ENCODE results near the gene SOSTDC1.
"Not testable (repeated sequence)": the region's sequence is repeated elsewhere in the genome, so short reads cannot be mapped to it uniquely, and the experiment has no call there.

The SOSTDC1 gene, protein sequence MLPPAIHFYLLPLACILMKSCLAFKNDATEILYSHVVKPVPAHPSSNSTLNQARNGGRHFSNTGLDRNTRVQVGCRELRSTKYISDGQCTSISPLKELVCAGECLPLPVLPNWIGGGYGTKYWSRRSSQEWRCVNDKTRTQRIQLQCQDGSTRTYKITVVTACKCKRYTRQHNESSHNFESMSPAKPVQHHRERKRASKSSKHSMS

DNA sequence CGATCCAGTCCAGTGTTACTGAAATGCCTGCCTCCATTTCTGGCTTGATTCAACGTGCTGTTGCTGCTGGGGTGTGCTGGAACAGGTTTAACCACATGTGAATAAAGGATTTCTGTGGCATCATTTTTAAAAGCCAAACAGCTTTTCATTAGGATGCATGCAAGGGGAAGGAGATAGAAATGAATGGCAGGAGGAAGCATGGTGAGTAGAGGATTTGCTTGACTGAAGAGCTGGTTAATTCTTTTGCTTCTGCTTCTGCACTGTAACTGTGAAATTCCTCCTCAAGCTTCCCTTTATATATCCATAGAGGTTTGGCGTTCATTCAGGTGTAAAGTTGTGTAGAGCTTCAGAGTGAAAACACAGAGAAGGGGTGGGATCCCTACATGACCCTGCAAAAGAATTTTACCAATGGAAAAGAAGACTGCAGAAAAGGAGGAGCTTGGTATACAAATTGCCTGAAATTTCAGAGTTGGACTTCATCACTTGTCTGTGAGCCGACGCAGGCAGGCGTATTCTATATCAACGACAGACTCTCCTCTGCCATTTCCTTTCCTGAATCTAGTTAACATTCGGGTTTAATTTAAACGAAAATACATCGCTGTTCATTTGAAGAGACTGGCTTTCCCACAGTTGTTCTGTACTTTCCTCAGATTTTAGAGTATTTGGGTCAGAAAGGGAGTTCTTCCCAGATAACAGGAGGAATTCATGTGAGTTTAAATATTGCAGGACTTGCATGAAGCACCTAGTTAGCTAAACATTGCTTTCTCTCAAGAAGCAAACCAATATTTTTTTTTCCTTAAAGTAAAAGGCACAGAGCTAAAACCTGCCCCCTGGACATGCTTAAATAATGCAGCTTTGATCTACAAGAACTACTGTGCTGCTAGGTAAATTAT lies at the start of gene SOSTDC1:
Gene SOSTDC1 (minus strand): TSS at position 270 of the 893 bp plus-strand sequence. CDS start 70 bp downstream, at position 200.
- no peak for DNase-seq (ENCODE audit: low spot score)

DNA sequence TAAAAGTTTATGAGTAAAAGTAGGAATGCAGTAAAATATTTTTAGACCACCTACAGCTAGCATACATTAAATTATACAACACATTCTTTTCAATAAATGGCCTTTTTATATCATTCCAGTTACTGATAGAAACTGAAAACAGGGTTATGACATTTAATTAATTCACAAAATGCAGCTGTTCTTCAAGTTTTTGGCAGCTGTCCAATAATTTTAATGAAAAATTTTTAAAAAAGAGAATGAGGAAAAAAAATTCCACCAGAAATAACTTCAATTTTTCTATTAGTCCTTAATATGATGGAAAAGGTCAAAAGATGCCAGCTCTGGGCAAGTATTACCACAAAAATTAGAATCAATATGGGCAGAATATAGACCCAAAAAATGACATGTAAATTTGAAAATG lies 49.2 kb upstream of the SOSTDC1 start:
- no peak for DNase-seq (ENCODE audit: low spot score)

DNA sequence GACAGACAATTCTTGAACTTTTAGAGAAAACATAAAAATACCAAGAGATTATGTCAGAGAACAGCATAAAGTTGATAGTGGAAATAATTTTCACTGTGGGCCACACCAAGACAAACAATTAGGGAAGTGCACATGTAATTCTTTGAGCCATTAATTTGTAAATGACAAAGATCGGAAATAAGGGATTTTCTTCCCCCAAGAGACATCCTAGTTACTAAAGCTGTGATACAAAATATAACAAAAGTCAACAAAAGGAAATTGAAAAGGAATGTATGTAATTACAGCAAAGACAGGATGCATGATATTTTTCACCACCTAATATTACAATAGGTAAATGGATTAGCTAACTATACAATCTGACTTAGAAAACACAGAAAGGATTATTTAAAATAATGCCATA lies 48.7 kb upstream of the SOSTDC1 start:
- no peak for DNase-seq (ENCODE audit: low spot score)

DNA sequence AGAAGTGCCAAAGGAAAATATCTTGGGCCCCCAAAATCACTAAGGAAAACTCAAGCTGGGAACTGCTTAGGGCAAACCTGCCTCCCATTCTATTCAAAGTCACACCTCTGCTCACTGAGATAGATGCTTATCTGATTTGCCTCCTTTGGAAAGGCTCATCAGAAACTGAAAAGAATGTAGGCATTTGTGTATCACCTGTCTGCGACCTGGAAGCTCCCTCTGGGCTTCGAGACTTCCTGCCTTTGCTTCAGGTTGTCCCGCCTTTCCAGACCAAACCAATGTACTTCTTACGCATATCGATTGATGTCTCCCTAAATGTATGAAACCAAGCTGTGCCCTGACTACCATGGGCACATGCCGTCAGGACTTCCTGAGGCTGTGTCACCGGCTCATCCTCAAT lies 46.6 kb upstream of the SOSTDC1 start:
- DNase-seq (ENCODE audit: low spot score): no peak

DNA sequence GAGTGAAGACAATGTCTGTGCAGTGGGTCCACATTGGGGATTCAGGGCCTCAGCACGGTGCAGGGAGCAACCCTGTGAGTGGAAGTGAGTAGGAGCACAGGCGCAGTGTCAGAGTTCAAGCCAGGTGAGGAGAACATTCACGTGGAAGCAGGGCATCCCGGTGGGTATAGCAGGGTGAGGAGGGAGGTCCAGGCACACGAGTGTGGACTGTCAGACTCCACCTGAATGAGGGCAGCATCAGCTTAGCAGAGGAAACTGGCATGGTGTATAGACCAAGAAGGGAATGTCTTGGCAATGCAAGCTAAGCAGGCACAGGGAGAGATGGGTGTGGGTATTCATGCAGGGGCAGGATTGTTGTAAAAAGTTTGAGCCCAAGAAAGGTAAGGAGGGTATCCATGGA lies 45.8 kb upstream of the SOSTDC1 start:
- DNase-seq (ENCODE audit: low spot score): no peak

DNA sequence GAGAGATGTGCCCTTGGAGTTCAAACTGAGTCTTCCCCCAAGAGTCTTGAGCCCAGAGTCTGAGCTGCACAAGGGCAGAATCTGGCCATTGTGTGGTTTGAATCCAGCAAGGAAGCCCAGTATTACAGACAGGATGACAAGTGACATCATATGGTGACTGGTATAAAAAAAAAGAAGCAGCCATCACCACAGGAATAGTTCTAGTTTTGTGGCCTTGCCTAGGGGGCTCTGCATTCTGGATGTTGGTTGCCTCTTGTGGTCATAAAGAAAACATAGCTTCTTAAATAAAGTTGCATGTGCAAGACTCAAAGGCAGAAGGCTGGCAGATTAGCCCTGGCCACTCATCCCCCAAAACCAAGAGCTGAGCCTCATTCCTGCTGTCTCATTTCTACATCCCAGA lies 44.3 kb upstream of the SOSTDC1 start:
- DNase-seq (ENCODE audit: low spot score): no peak

DNA sequence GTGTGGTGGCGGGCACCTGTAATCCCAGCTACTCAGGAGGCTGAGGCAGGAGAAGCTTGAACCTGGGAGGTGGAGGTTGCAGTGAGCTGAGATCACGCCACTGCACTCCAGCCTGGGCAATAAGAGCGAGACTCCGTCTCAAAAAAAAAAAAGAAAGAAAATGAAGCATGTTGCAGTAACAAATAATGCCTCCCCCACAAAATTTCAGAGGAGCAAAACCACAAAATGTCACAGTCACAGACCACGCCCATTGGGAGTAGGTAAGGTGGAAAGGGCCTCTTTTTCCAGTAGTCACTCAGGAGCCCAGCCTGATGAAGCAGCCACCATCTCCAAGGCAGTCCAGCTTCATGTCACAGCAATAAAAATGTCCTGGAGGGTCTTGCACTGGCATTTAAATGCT lies 40.9 kb upstream of the SOSTDC1 start:
- not testable (repeated sequence) for DNase-seq (ENCODE audit: low spot score)

DNA sequence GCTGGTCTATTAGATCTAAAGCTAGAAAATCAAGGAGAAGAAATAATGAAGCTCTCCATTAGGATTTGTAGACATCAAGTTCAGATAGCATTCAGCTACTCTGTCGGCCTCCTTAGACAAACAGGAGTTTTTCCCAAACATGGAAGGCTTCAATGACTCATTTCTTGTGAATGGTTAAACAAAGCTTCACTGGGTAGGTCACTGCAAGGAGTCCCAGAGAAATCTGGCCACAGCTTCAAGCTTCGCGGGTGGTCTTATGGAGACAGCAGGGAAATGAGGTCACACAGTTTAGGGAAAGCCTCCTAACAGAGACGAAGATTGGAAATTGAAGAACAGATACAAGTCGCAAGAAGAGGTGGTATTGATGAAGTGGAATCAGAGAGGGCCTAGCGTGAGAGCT lies 38.5 kb upstream of the SOSTDC1 start:
- DNase-seq (ENCODE audit: low spot score): no peak

DNA sequence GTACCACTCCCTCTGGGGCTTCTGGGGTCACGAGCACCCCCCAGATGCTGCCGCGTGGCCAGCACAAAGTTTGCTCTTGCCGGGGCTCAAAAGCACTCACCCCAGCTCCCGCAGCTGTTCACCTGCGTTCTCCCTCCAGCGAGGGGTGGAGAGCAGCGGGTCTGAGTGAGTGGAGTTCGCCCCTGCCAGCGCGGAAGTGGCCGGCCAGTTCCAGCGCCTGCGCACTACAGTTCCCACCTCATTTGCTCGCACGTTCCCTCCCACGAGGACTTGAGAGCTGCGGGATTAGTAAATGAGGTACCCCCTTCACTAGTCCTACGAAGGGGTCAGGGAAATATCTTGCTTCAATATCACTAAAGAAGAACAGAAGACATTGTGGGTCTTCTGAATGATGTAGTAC lies 36.8 kb upstream of the SOSTDC1 start:
- DNase-seq (ENCODE audit: low spot score): no peak

DNA sequence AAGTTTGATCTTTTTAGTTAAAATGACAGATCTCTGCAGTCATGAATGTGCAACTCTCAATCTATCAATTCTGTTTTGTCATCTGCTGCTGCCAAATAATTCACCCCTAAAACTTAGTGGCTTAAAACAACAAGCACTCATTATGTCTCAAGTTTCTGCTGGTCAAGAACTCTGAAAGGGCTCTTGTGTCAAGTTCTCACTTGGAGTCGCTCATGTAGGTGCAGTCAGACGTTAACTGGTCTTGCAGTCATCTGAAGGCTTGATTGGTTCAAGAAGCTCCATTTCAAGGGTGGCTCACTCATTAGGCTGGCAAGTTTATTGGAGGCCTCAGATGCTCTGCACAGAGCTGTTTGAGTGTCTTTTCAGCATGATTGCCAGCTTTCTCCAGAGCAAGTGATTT lies 32.6 kb upstream of the SOSTDC1 start:
- DNase-seq (ENCODE audit: low spot score): no peak

DNA sequence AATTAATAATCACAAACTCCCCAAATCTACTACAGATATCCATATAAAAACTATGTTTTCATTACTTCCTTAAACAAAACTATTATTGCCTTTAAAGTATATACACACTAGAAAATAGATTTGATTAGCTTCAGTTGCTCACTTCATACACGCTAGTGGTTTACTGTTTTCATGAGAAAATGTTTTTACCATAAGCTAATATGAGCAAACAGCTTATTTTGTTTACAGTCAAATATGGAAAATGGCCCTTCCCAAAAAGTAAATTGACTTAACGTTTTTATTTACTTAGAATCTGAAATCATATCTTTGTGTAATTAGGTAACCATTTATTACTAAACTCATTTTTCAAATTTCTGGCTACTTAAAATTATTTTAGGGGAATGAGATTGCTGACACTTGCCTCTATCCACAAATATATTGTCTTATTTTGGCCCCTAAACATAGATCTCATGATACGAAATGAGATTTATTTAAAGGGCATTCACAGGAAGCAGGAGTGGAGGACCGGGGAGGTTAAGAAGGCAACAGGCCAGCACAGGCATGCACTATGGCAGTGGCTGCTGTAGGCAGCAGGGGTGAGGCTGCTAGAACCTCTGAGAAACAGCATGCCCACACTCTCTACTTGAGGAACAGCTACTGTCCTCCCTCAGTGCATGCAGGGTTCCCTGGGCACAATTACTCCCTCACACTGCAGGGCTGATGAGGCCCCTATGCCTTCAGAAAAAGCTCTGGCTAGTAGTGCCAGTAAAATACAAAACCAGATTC lies 29.6 kb upstream of the SOSTDC1 start:
- no peak for DNase-seq (ENCODE audit: low spot score)

DNA sequence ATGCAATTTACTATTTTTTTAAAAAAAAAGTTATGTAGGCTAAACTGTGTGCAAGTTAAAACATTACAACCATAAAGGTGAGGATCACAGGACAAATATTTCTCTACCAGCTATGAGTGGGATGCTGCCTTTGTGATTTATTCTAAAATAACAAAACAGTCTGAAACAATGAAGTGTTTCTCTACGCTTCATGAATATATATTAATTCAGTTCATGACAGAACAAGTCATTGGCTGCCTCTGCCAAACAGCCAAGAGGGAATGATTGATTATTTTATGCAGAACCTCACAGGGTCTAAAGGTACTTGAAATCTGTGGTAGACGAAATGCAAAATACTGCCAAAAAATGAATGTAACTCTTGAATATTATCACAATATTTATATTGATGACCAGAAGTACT lies 29.0 kb upstream of the SOSTDC1 start:
- no peak for DNase-seq (ENCODE audit: low spot score)

DNA sequence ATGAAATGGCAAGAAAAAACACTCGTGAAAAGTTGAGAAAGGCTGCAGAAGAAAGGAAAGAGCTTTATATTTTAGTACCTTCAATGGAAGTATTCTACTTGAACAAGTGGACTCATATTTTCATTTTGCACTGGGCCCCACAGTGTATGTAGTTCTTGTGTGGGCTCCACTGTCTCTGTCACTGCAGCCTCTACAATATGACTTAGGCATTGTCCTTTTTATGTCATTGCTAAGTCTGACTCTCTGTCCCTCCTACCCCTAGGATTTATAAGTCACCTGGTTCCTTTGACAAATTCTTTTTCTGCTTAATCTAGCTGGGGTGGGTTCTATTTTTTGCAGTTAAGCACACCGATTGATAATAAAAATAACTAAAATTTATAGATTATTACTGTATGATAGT lies 27.7 kb upstream of the SOSTDC1 start:
- DNase-seq (ENCODE audit: low spot score): no peak

DNA sequence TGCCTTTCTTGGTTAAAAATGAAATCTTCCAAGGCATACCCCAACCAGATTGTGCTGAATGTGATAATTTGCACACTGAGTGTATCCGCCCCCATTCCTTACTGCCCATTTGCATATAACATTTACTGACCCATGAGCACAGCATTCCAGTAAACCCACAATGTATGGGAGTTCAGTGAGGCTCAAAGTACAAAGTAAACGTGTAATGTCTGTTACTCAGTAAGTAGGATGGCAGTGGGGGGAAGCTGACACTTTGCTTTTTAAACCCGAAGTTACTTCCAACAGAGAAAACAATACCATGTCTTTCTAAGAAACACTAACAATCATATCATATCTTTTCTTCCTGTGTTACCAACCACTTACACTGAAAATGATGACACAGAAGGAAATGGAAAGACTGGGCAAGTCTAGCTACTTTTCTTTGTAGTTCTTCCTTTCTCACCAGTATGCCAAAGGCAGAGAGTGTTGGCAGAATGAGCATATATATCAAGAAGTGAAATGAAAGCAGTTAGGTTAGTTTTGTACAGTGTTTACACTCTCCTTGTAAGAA lies 27.1 kb upstream of the SOSTDC1 start:
- no peak for DNase-seq (ENCODE audit: low spot score)

DNA sequence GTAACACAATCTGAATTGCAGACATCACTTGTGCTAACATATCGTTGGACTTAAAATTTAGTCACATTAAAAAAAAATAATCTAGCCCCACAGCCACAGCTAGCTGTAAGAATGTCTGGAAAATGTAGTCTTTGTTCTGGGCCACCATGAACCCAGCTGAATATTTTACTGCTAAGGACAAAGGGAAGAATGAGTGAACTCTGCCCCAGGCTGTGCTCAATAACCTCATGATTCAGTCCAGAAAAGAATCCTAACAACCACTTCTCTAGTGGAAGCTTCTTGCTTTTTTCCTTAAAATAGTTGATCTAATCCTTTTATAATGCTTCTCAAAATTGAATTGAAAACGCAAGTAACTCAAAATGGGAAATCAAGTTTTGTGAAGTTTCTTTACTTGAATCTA lies 25.6 kb upstream of the SOSTDC1 start:
- no peak for DNase-seq (ENCODE audit: low spot score)

DNA sequence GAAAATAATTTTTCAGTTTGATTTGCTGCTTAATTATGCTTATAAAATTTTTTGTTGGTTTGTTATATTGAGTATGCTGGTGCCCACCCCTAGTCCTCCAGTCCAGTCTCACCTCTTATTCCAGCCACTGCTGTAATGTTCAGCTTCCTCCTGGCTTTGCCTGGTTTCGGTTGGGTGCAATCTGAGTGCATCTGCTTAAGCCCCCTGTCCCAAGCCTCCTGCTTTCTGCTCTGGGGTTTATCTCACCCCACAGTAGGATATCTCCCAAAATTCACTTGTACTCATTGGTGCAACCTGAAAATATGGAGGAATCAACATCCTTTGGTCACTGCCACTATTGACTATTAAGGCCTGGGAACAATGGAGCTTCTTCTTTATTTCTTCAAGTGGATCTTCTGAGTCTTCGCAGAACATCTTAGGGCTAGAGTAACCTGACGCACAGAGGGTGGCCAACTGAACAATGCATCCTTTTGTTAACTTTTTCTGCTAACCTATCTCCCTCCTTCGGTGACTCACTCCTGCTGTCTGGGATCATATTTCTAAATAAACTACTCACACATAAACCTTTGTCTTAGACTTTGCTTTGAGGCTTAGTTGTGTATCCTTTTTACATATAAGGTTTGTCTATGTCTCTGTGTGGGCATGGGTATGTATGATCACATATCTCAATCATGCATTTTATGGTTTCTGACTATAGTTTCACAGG lies 19.1 kb upstream of the SOSTDC1 start:
- no peak for DNase-seq (ENCODE audit: low spot score)

DNA sequence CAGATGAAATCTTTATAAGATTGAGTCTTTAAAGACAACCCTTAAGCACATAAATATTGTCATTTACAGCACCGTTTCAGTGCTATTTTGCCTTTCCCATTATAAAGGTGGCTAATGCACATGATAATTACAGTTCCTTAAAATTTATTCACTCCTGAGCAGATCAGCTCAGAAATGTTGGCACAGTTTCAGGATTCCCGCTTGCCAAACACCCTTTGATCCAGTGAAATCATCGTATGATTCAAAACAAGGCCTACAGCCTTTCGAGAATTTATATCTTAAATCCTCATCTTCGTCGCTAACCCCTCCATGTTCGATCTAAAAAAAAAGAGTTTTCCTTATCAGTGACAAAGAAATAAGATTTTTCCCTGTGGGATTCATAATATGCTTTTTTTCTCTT lies 14.1 kb upstream of the SOSTDC1 start:
- DNase-seq (ENCODE audit: low spot score): no peak

DNA sequence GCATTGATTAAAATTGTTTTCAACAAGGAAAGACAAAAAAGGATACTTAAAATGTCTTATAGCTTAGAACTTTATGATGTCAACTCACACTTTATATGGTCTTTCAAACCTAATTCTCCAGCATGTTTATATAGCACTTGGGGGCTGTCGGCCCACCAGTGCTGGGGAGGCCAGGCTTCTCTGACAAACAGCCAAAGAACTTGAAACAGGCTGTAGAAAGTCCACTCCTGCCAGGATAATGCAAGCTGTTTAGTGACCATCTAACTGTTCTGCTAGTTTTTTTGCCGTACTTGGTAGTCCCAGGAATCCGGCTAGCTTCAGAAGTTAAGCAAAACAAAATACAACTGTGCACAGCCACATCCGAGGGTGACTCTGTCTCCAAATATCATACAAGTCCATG lies 13.6 kb upstream of the SOSTDC1 start:
- no peak for DNase-seq (ENCODE audit: low spot score)

DNA sequence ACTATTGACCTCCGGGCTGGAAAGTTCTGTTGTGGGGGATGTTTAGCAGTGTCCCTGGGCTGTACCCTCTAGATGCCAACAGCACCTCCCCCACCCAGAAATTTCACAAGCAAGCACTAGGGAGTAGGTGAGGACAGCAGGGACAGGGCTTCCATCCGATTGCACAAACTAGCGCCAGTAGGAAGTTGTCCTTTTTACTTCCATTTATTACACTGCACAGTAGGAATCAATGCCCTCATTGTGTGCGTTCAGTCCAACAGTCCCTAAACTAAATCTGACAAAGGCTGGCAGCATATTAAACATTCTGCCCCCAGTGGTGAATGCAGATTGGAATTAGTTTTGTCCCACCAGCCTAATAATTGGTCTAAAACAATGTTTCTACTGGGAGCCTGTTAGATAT lies 6.4 kb upstream of the SOSTDC1 start:
- DNase-seq (ENCODE audit: low spot score): no peak

DNA sequence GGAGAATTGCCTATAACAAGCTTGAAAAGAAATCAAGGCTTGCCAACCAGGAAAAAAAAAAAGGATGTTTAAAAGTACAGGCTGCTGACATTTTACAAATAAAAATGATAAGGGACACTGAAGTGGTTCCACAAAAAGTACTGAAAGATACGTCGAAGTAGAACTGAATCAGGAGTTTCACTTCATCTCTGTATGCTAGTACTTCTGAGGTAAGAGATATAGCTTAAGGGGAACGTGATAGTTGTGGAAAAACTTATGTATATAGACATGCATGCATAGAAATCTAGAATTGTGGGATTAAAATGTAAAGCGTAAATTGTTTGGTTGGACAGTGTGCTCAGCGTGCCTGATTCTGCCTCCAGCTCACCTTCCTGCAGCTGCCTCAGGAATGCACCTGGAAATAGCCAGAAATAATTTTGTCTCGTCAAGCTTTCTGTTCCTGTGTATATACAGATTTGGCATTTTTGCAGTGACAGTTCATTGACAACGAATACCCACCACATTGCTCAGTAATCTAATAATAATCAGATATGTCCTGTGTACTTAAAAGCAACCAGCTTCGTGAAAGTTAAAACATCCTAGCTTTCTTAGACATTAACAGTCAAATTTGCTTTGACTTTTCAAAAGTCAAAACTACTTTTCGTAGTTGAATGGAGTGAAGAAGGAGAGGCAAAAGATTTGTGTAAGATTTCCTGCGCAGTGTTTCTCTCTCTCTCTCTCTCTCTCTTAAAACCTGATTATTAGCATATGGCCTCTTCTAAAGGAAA lies 1.4 kb downstream of the SOSTDC1 start:
- no peak for DNase-seq (ENCODE audit: low spot score)

DNA sequence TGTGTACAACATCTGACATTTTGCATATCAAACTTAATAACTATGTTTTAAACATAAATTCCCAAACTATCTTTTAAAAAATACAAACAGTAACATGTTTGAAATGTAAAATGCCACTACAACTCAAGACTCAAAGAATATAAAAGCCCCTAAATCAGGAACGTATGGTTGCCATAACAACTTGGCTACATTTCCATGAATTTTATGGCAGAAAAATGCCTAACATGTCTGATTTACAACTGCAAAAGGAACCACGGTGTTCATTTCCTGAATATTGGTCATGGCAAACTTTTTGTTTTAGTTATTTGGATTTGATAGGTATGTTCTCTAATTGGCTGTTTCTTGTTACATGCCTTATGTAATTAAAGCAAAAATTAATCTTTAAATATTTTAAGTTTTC lies 2.0 kb downstream of the SOSTDC1 start:
- no peak for DNase-seq (ENCODE audit: low spot score)

Measured in AG20443 (cell line).